A172 (cell line): Measurements from ENCODE around the gene KRTAP10-11. TPM values are rescaled to one million over a fixed set of nuclear protein-coding genes. Genes with fewer than 3 reads are reported as not detected.
"Not testable (repeated sequence)": the region's sequence is repeated elsewhere in the genome, so short reads cannot be mapped to it uniquely, and the experiment has no call there.

Source experiments
- DNase-seq: peaks from one replicate; pipeline ENCODE4 v3.0.0-alpha.2; 2015; ENCODE audit warnings: low spot score
- total RNA-seq: library from RNA; depleted of rRNA; stranded (reverse); fragments of >200 nt; shearing (Covaris generic); gene quantifications from 2 replicates; pipeline ENCODE4 v1.2.3, GENCODE V29; 2014

KRTAP10-11 gene
- total RNA-seq, 1 experiment from 2014 or later: not detected

- not testable (repeated sequence) for DNase-seq
Observed at GRCh38 chr21:44638506-44639330, 7.5 kb upstream of the KRTAP10-11 start.

GRCh38 chr21:44639331-44639655 lies 6.9 kb upstream of the KRTAP10-11 start:
- no peak for DNase-seq

GRCh38 chr21:44640761-44641160 lies 5.5 kb upstream of the KRTAP10-11 start:
- no peak for DNase-seq

- DNase-seq: no peak
Observed at GRCh38 chr21:44643741-44644310, 2.4 kb upstream of the KRTAP10-11 start.

GRCh38 chr21:44644878-44645277 lies 1.3 kb upstream of the KRTAP10-11 start:
- no peak for DNase-seq

GRCh38 chr21:44647222-44647552 lies 973 bp downstream of the KRTAP10-11 start:
- DNase-seq: no peak

GRCh38 chr21:44648557-44649311 lies 2.5 kb downstream of the KRTAP10-11 start:
- no peak for DNase-seq

GRCh38 chr21:44649521-44650100 lies 3.4 kb downstream of the KRTAP10-11 start:
- DNase-seq: no peak

GRCh38 chr21:44650265-44650972 lies 4.2 kb downstream of the KRTAP10-11 start:
- no peak for DNase-seq

- DNase-seq: no peak
Observed at GRCh38 chr21:44650973-44651675, 4.9 kb downstream of the KRTAP10-11 start.

- DNase-seq: no peak
Observed at GRCh38 chr21:44653123-44653522, 6.9 kb downstream of the KRTAP10-11 start.

GRCh38 chr21:44653656-44654575 lies 7.7 kb downstream of the KRTAP10-11 start:
- DNase-seq: no peak

- DNase-seq: no peak
Observed at GRCh38 chr21:44654576-44655175, 8.5 kb downstream of the KRTAP10-11 start, which contains the start of gene KRTAP12-4. TSS of gene KRTAP12-4 (minus strand) at chr21:44654659. CDS start at chr21:44654614, 45 bp downstream.

GRCh38 chr21:44656868-44657267 lies 10.7 kb downstream of the KRTAP10-11 start:
- DNase-seq: no peak

- no peak for DNase-seq
Observed at GRCh38 chr21:44657635-44658540, 11.7 kb downstream of the KRTAP10-11 start, which contains the start of gene KRTAP12-3. TSS of gene KRTAP12-3 (plus strand) at chr21:44657932. CDS start at chr21:44657980, 48 bp downstream.

- no peak for DNase-seq
Observed at GRCh38 chr21:44658541-44658910, 12.3 kb downstream of the KRTAP10-11 start.

GRCh38 chr21:44658913-44659595 lies 12.8 kb downstream of the KRTAP10-11 start:
- DNase-seq: no peak

- not testable (repeated sequence) for DNase-seq
Observed at GRCh38 chr21:44661567-44661966, 15.4 kb downstream of the KRTAP10-11 start.
